Measurements from ENCODE around the gene TRAPPC12.

TRAPPC12 gene

DNA sequence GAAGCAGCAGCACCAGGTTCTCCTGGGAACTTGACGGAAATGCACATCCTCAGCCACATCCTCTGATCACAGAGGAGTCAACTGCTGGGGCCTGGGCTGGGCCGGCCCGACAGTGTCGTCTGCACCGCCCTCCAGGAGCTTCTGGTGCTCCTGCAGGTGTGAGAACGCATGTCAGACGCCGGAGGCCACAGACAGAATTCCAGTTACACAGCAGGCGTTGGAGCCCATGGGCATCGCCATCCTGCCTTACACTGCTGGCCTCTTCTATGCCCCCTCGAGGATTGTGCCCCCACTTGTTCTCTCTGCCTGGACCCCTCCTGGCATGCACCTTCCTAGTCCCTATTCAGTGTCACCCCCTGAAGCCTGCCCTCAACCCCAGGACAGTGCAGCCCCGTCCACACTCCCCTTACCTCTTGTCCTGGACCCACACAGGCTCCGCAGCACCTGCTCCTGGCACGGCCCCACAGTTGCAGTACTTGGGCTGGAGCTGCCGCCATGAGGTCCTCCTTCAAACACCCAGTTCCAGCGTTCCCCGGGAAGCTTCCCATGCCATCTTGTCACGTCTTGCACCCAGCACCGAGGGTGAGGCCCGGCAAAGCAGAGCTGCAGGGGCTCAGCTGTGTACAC lies 102.4 kb downstream of the TRAPPC12 start:
- DNase-seq: no peak
- Mint-ChIP-seq H3K27me3 (no peaks in the 10 kb centered on the region), H3K27ac (no peak overlapping the region), H3K4me1 (ENCODE audit: low read depth in 2 of 2) (no peaks in the 10 kb centered on the region), H3K4me3 (no peak overlapping the region), H3K9me3 (no peaks in the 10 kb centered on the region), H3K36me3 (ENCODE audit: insufficient read depth) (peaks cover 13% of the 10 kb centered on the region)
- ATAC-seq (replicated peaks): no peak

DNA sequence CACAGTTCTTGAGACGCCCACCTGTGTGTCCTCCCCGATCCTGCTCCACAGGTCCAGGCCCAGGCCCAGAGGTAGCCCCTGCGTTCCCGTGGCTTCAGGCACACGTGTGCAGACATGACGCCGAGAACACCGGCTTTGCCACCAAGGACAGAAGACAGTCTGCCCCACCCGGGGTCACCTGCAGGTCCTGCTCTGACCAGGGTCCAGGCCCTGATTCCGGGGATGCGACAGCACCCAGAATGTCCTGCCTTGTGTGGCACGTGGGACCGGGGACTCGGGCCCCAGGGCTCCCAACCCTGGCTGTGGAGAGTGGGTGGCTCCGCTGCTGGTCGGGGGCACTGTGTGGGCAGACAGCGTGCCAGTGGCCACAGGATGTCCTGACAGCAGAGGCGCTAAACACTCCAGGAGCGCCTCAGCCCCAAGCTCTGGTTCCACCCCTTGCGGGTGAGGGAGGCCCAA lies 102.9 kb downstream of the TRAPPC12 start:
- H3K9me3 Mint-ChIP-seq: no peaks in the 10 kb centered on the region
- no peak for ATAC-seq (replicated peaks)
- H3K4me3 Mint-ChIP-seq: no peak overlapping the region
- no peak for DNase-seq
- no peaks in the 10 kb centered on the region for H3K4me1 Mint-ChIP-seq (ENCODE audit: low read depth in 2 of 2)
- peaks cover 11% of the 10 kb centered on the region for H3K36me3 Mint-ChIP-seq (ENCODE audit: insufficient read depth)
- no peaks in the 10 kb centered on the region for H3K27me3 Mint-ChIP-seq
- H3K27ac Mint-ChIP-seq: no peak overlapping the region

DNA sequence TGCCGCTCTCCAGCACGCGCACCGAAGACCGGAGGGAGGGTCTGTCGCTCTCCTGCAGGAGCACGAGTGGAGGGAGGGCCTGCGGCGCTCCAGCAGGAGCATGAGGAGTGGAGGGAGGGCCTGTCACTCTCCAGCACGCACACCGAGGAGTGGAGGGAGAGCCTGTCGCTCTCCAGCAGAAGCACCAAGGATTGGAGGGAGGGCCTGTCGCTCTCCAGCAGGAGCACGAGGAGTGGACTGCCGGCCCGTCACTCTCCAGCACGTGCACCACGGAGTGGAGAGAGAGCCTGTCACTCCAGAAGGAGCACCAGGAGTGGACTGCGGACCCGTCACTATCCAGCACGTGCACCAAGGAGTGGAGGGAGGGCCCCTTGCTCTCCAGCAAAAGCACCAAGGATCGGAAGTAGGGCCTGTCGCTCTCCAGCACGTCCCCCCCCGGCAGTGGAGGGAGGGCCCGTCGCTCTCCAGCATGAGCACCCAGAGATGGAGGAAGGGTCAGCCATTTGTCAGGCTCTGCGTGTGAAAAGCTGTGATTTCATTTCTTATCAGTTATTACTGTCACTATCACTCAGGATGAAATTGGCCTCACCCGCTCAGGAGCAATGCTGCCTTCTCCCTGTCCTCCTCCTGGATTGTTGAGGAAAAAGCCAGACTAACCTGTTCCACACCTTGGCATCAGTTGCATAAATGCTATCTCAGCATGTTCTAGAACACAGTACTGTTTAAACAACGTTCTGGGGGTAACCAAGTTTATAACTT lies 103.9 kb downstream of the TRAPPC12 start:
- H3K27ac Mint-ChIP-seq: peak overlapping the region in 1 of 2 donors; percentile 71

GRCh38 chr2:3483986-3484960 lies 104.8 kb downstream of the TRAPPC12 start:
- DNase-seq: no peak
- Mint-ChIP-seq H3K4me1 (ENCODE audit: low read depth in 2 of 2) (no peaks in the 10 kb centered on the region), H3K9me3 (no peaks in the 10 kb centered on the region), H3K4me3 (no peak overlapping the region), H3K27ac (peak overlapping the region in 1 of 2 donors; percentile 71), H3K36me3 (ENCODE audit: insufficient read depth) (peaks cover 6% of the 10 kb centered on the region), H3K27me3 (no peaks in the 10 kb centered on the region)
- no peak for ATAC-seq (replicated peaks)

More for the DNA sequence above, 103.9 kb downstream of the TRAPPC12 start:
- H3K36me3 Mint-ChIP-seq (ENCODE audit: insufficient read depth): peaks cover 11% of the 10 kb centered on the region
- H3K27me3 Mint-ChIP-seq: no peaks in the 10 kb centered on the region
- no peak overlapping the region for H3K4me3 Mint-ChIP-seq
- no peaks in the 10 kb centered on the region for H3K9me3 Mint-ChIP-seq
- no peaks in the 10 kb centered on the region for H3K4me1 Mint-ChIP-seq (ENCODE audit: low read depth in 2 of 2)
- DNase-seq (no peak), ATAC-seq (replicated peaks) (no peak)

GRCh38 chr2:3485166-3485565 lies 105.7 kb downstream of the TRAPPC12 start:
- DNase-seq (no peak), ATAC-seq (replicated peaks) (no peak)
- Mint-ChIP-seq H3K4me3 (no peak overlapping the region), H3K4me1 (ENCODE audit: low read depth in 2 of 2) (no peaks in the 10 kb centered on the region), H3K27ac (peak overlapping the region; percentile 8 to 50), H3K27me3 (no peaks in the 10 kb centered on the region), H3K36me3 (ENCODE audit: insufficient read depth) (peaks cover 6% of the 10 kb centered on the region), H3K9me3 (no peaks in the 10 kb centered on the region)

GRCh38 chr2:3486047-3487027 lies 106.8 kb downstream of the TRAPPC12 start:
- ATAC-seq (replicated peaks) (no peak), DNase-seq (no peak)
- Mint-ChIP-seq H3K27me3 (no peaks in the 10 kb centered on the region), H3K9me3 (no peaks in the 10 kb centered on the region), H3K4me3 (no peak overlapping the region), H3K36me3 (ENCODE audit: insufficient read depth) (peaks cover 6% of the 10 kb centered on the region), H3K27ac (peak overlapping the region; percentile 8 to 50), H3K4me1 (ENCODE audit: low read depth in 2 of 2) (peaks cover under 1 to 6% of the 10 kb centered on the region in 2 donors)

DNA sequence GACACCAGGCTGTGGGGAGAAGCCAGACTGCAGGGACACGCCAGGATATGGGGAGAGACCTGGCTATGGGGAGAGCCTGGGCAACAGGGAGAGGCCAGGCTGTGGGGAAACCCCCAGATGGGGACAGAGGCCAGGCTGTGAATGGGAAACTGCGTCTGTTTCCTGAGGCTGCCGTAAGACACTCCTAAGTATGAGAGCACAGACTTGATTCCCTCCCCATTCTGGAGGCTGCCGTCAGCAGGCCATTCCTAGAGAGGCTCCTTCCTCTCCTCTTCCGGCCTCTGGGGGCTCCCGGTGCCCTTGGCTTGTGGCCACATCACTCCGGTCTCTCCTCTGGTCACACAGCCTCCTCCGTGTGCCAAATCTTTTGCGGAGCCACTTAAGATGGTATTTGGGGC lies 107.5 kb downstream of the TRAPPC12 start:
- Mint-ChIP-seq H3K4me3 (no peak overlapping the region), H3K27ac (no peak overlapping the region), H3K4me1 (ENCODE audit: low read depth in 2 of 2) (peaks cover 2 to 8% of the 10 kb centered on the region in 2 donors), H3K36me3 (ENCODE audit: insufficient read depth) (peaks cover 4% of the 10 kb centered on the region), H3K9me3 (no peaks in the 10 kb centered on the region), H3K27me3 (no peaks in the 10 kb centered on the region)
- DNase-seq: no peak
- ATAC-seq (replicated peaks): no peak

GRCh38 chr2:3487432-3487831 lies 107.9 kb downstream of the TRAPPC12 start:
- Mint-ChIP-seq H3K4me1 (ENCODE audit: low read depth in 2 of 2) (peaks cover 2 to 8% of the 10 kb centered on the region in 2 donors), H3K9me3 (no peaks in the 10 kb centered on the region), H3K36me3 (ENCODE audit: insufficient read depth) (peaks cover 1% of the 10 kb centered on the region), H3K4me3 (no peak overlapping the region), H3K27ac (no peak overlapping the region), H3K27me3 (no peaks in the 10 kb centered on the region)
- no peak for ATAC-seq (replicated peaks)
- DNase-seq: no peak

GRCh38 chr2:3488061-3488531 lies 108.6 kb downstream of the TRAPPC12 start:
- DNase-seq: no peak
- H3K27ac Mint-ChIP-seq: no peak overlapping the region
- H3K4me1 Mint-ChIP-seq (ENCODE audit: low read depth in 2 of 2): peaks cover 2 to 8% of the 10 kb centered on the region in 2 donors
- no peaks in the 10 kb centered on the region for H3K27me3 Mint-ChIP-seq
- no peaks in the 10 kb centered on the region for H3K9me3 Mint-ChIP-seq
- ATAC-seq (replicated peaks): no peak
- no peaks in the 10 kb centered on the region for H3K36me3 Mint-ChIP-seq (ENCODE audit: insufficient read depth)
- H3K4me3 Mint-ChIP-seq: no peak overlapping the region

DNA sequence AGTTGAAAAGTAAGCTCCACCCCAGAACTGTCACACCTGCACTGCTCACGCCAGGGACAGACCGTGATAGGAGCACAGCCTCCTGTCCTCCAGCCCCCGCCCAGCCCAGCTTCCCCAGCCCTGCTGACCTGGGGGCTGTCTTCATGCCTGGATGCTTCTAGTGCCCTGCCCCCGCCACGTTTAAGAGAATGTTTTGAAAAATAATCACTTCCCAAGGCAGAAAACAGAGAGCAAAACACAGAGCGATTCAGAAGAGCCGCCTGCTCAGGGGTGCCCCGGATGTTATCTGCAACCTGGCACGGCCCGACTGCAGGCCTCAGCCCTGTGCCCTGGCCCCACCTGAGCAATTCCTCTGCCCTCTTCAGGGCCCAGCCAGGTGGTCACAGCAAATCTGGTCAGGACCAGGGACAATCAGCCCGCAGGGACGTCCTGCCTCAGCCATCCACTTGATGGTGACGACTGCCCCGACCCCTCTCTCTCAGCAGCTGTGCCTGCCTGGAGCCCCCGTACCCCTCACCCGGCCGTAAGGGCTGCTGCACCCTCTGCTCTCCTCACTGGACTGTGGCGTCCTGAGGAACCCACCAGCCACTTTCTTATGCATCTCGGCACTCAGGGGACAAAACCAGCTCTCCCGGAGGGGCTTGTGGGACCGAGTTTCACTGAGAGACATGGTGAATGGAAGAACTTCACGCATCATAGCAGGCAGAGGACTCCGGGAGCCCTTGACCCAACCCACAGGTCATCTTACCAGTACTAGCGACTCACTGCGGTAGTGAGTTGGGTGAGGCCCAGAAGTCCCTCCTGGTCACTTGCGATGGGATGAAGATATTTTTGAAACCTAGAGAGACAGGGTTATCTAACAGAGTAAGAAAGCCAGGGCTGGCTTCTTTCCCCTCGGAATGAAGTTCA lies 109.6 kb downstream of the TRAPPC12 start:
- Mint-ChIP-seq H3K9me3 (no peaks in the 10 kb centered on the region), H3K27me3 (no peaks in the 10 kb centered on the region), H3K4me1 (ENCODE audit: low read depth in 2 of 2) (peaks cover 2 to 8% of the 10 kb centered on the region in 2 donors), H3K27ac (no peak overlapping the region), H3K4me3 (no peak overlapping the region), H3K36me3 (ENCODE audit: insufficient read depth) (no peaks in the 10 kb centered on the region)
- DNase-seq (no peak), ATAC-seq (replicated peaks) (no peak)

DNA sequence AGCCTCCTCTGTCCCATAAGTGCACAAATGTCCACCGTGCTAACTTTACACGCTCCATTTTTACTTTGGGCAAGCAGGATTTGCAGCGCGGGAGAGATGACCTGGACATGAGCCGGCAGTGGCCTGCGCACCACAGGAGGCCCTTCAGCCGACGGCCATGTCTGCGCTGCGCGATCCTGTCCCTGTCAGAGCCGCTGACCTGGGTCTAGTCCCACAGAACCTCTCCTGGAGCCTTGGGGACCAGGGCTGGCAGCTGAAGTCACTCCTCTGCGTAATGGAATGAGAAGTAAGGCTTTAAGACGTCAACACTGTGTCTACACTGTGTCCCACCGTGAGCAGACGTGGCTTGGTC lies 110.2 kb downstream of the TRAPPC12 start:
- no peak overlapping the region for H3K27ac Mint-ChIP-seq
- H3K36me3 Mint-ChIP-seq (ENCODE audit: insufficient read depth): no peaks in the 10 kb centered on the region
- ATAC-seq (replicated peaks): no peak
- peaks cover 2 to 8% of the 10 kb centered on the region in 2 donors for H3K4me1 Mint-ChIP-seq (ENCODE audit: low read depth in 2 of 2)
- no peaks in the 10 kb centered on the region for H3K9me3 Mint-ChIP-seq
- H3K27me3 Mint-ChIP-seq: no peaks in the 10 kb centered on the region
- DNase-seq: no peak
- H3K4me3 Mint-ChIP-seq: no peak overlapping the region

Data from effector memory CD8-positive, alpha-beta T cell (primary cell).